HG03103 (cell line): ENCODE measurements around the gene FAM184B.
A peak's percentile ranks its signal among the peaks of the same experiment; 100 is the strongest.

Experiments used
- ATAC-seq: cut with Tn5 transposase; IDR thresholded peaks from one replicate; pipeline ENCODE4 v1.9.1; 2021; ENCODE audit warnings: low read depth; ENCODE audit not compliant: unreplicated experiment

Gene FAM184B

DNA sequence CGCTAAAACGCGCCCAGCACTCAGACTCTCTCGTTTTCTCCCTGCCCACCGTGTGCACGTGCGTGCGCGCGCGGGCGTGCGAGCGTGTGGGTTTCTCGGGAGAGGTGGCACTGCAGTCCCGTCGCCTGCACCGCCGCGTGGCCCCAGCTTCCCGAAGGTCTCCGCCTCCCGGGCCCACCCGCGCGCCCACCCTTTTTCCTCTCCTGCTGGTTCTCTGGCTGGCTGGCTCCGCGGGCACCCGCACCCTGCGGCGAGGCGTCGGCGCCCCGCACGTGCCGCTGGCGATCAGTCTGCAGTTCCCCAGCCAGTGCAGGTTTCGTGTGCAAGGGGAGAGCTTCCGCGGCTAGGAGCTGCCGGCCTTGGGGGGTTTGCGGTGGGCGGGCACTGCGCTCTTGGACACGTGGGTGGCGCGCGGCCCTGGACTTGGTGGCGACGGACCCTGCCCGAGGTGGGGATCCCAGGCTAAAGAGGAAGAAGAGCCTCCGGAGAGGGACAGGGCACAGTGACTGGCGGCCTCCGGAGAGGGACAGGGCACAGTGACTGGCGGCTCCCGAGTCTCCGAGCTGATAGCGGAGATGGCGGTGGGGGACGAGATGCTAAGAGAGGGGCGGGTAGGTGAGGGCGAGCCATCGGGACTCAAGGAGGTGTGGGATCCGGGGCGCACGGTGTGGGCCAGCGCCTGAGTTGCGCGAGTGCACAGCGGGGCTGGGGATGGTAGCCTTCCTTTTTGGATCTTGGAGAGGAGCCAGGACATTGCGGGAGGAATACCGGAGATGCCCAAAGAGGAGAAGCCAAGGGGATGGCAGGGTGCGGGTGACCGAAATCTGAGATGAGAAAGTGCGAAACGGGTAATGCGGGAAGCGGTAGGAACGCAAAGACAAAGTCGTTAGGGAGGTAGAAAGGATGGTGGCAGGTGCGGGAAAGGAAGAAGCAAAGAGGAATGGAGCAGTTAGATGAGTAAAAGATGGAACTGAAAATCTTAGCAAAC is at the start of gene FAM184B:
Gene FAM184B (minus strand): TSS at position 322 of the 988 bp plus-strand sequence. CDS start 322 bp downstream, outside the sequence.
- no peak for ATAC-seq

DNA sequence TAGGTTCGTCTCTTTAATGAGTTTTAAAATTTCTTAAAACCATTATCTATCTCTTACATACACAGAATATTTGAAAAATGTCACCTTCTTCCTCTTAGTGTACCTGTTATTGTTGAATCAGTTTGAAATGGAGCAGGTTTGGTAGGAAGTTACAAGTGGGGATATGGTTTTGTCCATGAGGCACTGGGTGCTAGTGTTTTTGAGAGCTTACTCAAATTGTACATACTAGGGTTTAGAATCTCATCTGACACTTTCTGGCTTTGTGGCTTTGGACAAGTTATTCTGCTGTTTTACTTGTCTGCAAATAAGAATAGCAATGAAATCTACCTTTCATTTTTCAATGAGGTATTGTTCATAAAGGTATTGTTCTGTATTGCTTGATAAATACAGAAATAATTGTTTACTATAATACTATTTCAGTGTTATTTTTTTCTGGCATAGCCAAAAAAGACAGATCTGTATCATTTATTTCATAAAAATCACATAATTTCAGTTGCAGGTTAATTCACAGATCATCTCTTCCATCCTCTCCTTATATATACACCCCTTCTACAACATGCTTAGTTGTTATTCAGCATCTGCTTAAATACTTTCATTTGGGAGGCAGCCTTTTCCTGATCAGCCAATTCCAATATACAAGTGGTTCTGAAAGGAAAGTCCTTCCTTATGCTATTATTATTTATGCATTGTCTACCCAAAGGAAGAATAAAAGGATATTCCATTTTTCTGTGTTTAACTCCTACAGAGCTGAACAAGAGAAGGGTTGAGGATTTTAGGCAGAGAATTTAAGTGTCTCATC is 42.6 kb upstream of the FAM184B start:
- ATAC-seq = no peak

DNA sequence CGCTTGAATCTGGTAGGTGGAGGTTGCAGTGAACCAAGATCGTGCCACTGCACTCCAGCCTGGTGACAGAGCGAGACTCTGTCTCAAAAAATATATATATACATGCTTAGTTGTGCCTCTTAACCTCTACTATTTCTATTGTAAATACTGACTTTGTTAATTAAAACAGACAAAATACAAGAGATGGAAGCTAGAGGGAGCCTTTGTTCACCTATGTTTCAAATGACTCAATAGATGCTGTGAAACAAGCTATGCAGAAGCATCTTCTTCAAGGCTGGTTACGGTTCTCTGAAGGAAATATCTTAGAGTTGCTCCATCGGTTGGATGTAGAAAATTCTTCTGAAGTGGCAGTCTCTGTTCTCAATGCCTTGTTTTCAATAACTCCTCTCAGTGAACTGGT is 35.6 kb upstream of the FAM184B start:
- peak; percentile 85 for ATAC-seq

DNA sequence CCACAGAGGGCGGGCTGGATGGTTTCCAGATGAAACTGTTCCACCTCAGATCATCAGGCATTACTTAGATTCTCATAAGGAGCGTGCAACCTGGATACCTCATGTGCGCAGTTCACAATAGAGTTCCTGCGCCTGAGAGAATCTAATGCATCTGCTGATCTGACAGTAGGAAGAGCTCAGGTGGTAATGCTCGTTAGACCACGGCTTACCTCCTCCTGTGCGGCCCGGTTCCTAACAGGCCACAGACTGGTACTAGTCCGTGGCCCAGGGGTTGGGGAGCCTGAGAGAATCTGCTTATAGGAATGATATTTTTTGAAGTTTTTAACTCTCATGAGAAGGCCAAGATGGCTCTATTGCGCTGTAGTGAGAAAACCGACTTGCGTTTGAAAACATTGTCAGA is 34.7 kb upstream of the FAM184B start:
- ATAC-seq = no peak

DNA sequence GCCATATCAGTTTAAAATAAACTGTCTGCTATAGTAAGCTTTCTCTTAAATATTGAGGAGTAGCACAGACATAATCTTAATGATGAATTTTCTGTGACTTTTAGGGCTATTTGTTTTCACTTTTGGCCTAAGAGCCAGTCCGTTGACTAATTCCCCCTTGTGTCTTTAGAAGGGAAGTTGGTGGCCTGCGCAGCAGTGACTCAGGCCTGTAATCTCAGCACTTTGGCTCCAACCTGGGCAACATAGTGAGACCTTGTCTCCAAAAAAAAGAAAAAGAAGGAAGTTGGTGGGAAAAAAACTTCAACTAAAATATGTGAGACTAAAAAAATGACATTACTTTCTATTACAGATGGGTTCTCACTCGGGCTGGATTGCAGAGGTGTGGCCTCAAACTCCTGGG is 32.7 kb upstream of the FAM184B start:
- no peak for ATAC-seq

DNA sequence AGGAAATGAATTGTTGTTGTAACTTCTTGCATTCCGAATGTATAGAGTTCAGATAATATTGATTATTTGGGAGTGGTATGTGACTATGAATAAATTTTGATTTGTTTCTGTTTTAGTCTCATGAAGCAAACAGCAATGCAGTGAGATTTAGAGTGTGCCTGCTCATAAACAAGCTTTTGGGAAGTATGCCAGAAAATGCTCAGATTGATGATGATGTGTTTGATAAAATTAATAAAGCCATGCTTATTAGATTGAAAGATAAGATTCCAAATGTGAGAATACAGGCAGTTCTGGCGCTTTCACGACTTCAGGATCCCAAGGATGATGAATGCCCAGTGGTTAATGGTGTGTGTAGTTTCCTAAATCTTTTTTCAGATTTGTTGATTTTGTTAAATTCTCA is 31.4 kb upstream of the FAM184B start:
- no peak for ATAC-seq

DNA sequence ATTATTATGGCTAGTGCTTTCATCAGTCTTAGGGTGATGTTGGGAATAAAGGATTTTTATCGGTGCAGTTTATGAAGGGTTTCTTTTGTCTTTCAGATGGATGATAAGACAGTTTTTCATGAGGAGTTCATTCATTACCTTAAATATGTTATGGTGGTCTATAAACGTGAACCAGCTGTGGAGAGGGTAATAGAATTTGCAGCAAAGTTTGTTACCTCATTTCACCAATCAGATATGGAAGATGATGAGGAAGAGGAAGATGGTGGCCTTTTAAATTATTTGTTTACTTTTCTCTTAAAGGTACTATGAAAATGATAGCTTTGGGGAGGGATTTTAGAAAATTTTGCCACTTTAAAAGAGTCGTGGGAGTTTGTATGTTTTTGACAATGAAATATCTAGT is 30.7 kb upstream of the FAM184B start:
- no peak for ATAC-seq

DNA sequence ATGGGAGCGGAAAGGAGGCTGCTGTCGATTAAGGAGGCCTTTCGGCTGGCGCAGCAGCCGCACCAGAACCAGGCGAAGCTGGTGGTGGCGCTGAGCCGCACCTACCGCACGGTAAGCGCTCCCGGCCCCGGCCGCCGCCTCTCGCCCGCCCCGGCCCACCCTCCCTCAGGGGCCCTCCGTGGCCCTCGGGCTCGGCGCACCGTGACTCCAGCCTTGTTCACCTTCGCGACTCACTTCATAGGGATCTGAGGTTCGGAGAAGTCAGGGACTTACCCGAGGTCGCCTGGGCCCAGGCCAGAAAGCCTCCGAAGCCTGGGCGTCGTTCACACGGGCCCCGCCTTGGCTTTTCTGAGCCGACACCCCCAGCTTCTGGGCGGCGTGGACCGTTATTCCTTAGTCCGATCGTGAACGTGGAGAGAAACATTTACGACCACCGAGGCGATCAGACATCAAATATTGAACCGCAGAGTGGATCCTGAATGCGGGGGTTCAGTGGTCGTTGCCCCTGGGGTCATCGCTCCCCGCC is 29.7 kb upstream of the FAM184B start:
- ATAC-seq = peak; percentile 15

DNA sequence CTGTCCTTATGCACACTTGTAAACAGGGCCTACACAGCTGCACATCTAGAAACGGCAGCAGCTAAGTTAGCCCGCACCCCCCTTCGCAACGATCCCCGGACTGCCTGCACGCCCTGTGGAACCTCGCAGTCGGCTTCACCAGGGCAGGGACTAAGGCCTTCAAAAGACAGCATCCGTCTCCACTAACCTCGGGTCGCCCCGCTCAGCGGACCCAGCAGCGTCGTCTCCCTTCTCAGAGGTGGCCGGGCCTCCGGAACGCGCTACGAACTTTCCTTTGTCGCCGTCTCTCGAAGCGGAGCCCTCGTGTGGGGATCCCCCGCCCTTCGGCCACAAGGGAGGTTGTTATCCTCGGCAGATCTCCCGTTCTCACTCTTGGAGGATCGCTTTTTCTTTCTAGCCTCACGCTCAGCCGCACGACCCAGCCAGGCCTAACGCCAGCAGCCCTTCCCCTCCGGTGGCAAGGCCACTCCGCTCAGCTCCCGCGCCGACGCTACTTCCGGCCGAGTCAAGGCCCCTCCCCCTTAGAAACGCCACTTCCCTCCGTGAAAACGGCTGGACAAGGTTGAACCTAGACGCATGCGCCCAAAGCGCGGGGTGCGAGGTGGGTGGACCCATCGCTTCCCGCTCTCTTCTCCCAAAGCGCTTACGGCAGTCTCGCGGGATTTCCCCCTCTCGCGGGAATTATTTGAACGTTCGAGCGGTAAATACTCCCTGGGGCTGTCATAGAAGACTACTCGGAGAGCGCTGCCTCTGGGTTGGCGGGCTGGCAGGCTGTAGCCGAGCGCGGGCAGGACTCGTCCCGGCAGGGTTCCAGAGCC is 29.0 kb upstream of the FAM184B start, which contains the start of the genes DCAF16 and NCAPG:
Gene DCAF16 (minus strand): TSS at position 498 of the 818 bp plus-strand sequence. CDS start 6,616 bp downstream, outside the sequence.
Gene NCAPG (plus strand): TSS at position 720 of the 818 bp plus-strand sequence. CDS start 99 bp downstream, outside the sequence.
- peak; percentile 85 for ATAC-seq

DNA sequence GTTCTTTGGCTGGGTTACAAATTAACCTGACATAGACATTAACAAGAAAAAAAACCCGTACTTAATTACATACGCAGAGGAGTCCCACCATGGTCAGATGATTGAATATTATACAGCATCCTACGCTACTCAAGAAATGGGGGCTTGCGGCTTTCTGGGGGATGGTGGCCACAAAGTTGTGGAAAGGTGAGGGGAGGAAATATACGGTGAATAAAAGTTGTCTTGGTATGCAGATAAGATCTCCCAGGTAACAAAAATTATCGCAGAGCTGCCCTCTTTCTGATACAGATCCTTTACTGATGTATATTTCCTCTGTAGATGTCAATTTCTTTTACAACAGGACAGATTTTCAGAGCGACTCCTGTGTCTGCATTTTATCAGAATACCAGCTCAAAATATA is 28.2 kb upstream of the FAM184B start:
- no peak for ATAC-seq

DNA sequence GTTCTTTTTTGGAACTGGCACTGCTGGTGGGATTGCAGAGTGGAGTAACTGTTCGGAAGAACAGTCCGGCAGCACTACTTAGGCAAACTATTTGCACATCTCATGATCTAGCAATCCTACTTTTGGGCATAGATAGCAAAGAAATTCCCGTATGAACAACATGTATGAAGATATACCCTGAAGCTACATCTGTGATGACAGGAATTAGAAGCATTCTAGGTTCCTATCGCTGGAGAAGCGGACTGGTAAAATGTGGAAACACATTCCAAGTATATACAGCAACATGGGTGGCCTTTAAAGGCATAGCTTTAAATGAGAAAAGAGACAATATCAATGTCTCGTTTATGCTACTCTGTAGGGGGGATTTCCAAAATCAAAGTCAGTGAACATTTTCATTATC is 26.0 kb upstream of the FAM184B start:
- ATAC-seq = no peak

DNA sequence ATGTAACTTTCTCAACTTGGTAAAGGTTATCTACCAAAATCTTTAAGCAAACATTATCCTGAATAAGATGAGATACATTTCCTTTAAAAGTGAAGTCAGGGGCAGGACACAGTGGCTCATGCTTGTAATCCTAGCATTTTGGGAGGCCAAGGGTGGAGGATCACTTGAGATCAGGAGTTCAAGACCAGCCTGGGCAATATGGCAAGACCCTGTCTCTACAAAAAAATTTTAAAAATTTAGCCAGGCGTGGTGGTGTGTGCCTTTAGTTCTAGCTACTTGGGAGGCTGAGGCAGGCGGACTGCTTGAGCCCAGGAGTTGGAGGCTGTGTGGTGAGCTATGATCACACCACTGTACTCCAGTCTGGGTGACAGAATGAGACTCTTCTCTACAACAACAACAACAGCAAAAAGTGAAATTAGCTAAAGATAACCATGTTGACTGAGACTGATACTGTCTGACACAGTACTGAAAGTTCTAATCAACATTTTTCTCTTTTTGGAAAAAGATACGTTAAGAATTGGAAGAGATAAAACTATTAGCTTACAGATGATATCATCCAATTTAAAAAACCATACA is 24.2 kb upstream of the FAM184B start:
- no peak for ATAC-seq

DNA sequence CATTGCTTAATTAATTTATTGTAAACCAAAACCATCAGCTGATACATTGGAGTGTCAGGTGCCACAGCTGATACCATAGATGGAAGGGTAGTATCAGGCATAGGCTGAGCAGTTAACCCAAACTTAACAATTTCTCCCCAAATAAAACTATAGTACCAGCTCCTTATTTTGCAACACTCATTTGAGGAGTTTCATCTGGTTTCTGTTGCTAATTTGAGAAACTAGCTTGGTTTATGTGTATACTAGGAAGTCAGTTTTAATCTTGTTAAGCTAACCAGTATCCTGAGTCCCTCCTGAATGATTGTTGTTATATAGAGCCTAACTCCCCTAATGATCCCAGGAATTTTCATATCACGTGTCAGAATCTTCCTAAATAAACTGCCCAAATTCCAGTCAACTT is 16.4 kb upstream of the FAM184B start:
- ATAC-seq = peak; percentile 38

DNA sequence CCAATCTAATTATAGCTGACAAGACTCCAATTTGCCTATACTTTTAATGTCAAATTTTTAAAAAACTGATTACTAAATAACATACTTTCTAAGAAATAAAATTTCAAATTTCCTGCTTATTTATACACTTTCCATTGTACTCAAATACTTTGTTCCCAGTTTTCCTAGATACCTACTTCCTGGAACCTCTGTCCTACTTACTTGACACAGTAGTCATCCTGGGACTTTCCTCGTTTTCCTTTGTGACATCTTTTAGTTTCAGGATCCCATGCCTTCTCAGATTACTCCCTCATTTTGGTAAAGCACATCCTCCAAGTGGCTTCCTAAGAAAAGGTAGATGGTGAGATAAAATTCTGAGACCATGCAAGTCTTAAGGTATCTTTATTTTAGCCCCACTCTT is 13.3 kb upstream of the FAM184B start:
- no peak for ATAC-seq

DNA sequence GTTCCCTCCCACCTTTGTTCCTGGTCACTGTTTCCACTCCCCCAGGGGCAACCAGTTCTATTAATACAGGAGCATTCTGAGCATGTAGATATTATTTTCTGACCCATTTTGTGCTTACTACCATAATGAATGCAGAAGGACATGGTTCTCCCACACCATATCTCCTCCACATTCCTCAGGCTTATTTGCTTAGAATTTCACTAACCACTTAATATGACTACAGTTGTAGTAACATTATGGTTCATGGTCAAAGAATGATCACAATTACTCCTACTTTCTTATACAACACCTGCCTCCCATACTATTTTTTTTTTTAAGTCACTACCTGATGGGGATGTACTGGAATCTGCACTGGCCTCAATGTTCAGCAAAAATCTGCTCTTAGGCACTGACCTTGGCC is 7.5 kb upstream of the FAM184B start:
- ATAC-seq = no peak

DNA sequence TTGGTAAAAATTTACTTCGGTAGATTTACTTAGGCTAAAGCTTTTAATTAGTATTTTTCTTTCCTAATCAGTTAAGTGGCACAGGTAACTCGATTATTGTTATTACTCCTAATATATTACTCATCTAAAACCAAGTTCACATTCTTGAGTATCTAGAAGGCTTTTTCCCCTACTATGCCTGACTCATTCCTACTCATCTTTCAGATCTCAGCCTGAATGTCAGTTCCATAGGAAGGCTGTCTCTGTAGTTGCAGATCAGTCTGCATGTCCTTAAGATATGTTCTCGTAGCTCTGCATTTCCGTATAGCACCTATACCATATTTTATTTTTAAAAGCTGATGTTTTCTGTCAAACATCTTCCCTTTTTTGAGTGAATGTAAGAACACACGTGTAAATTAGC is 5.9 kb upstream of the FAM184B start:
- no peak for ATAC-seq

DNA sequence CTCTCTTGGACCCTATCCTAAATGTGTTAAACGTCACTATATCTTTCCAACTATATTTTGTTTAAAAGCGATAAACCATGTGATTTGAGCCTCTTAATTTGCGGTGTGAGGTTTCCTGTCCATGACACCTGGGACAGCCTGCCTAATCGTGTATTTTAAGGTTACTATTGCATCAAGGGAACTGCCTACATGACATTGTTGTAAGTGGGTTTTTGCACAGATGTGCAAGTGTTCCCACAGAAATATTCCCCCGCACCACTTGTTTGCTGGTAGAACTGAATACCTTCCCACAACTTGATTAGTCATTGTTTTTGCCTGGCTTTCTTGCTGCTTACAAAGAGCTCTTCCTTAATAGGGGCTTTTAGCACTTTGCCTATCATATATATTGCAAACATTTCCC is 5.1 kb upstream of the FAM184B start:
- no peak for ATAC-seq

DNA sequence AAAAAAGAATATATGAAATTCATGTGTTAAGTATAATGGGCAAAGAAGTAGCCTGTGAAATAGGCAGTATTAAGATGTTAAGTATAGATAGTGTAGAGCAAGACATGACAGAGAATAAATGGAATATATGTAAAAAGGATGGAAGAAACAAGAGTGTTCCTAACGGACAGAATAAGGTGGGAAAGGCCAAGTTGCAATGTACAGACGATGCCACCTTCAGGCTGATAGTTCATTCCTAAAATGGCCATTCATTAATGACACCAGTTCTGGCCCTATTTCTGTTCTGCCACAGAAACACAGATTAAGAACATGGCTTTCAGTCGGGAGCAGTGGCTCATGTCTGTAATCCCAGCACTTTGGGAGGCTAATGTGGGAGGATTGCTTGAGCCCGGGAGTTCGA is 4.4 kb upstream of the FAM184B start:
- ATAC-seq = no peak

DNA sequence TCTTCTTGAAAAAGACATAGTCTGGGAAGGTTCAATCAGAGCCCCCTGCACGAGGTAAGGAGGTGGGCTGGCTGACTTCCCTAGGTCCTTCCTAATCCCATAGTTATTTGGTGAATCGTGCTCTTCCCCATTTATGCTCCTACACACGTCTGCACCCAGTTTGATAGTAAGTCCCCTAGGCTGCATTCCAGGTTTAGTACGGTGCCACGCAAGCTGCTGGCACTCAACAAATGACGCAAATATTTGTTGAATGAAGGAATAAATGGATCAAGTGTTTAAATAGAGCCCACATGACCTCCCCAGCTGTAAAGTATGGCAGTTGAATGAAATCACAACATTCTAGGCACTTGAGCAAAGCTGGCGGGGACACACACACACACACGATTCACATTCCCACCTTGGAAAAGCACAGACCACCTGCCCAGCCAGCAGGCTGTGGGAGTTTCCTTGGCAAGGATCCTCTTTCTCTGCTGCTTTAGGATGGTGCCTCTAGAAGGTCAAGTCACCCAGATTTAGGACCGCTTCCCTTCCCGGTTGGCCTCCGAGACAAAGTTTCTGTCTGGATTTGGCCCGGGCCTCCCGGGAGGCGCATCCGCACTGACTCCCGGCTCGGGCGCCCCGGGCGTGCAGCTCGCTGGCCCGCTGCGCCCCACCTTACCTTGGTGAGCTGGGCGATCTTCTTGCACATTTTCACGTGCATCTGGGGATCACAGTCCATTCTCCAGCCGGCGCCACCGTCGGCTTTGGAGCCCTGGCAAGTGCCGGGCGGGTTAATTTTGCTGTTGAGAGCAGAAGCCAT is 721 bp downstream of the FAM184B start:
- ATAC-seq = no peak
